ENCODE data around the gene L3MBTL3. TPM values are rescaled to one million over a fixed set of nuclear protein-coding genes. Genes with fewer than 3 reads are reported as not detected.

L3MBTL3 gene
- total RNA-seq, 1 experiment from 2014 or later, result 4.7 TPM

GRCh38 chr6:130075879-130076460 lies 57.6 kb downstream of the L3MBTL3 start:
- no peaks in the 10 kb centered on the region for H3K9me3 ChIP-seq (ENCODE audit: control insufficient read depth, low read depth, low read length)
- H3K9ac ChIP-seq (ENCODE audit: extremely low read depth, insufficient read length, low read length), result no peak overlapping the region
- no peaks in the 10 kb centered on the region for H3K27me3 ChIP-seq (ENCODE audit: insufficient read depth, low read length)
- H2BK120ac ChIP-seq (ENCODE audit: low read depth, low read length, poor library complexity, severe bottlenecking), result no peak overlapping the region
- WGBS (ENCODE audit: extremely low coverage, insufficient read length, low lambda C conversion rate), result no CpG with 5 or more reads among the region's 3 CpGs
- H4K20me1 ChIP-seq (ENCODE audit: control insufficient read depth, insufficient read depth, insufficient read length), result no peaks in the 10 kb centered on the region
- Mint-ChIP-seq H3K27me3 (ENCODE audit: low read depth) (no peaks in the 10 kb centered on the region), H3K4me3 (no peak overlapping the region), H3K4me1 (peaks cover 11 to 22% of the 10 kb centered on the region in 2 experiments), H3K9me3 (no peaks in the 10 kb centered on the region), H3K27ac (peak overlapping the region in 1 of 3 experiments; percentile 13; a peak in 3 of 7 replicates), H3K36me3 (ENCODE audit: insufficient read depth in 1 of 3, low read depth in 3 of 3) (no peaks in the 10 kb centered on the region; a peak in 2 of 7 replicates)
- no peak overlapping the region for H2AFZ ChIP-seq (ENCODE audit: low read length)
- H3K4me1 ChIP-seq (ENCODE audit: insufficient read depth, low read length), result no peaks in the 10 kb centered on the region
- no peak overlapping the region for H3K23ac ChIP-seq (ENCODE audit: insufficient read length, low read depth, low read length)
- no peak overlapping the region for H4K91ac ChIP-seq (ENCODE audit: insufficient read length, low read depth, low read length)
- no peak overlapping the region for H2BK15ac ChIP-seq (ENCODE audit: low read depth, low read length)
- no peak overlapping the region for H3T11ph ChIP-seq (ENCODE audit: low read length)
- no peaks in the 10 kb centered on the region for H3K79me2 ChIP-seq (ENCODE audit: insufficient read depth, low read length)
- no peak overlapping the region for H3K18ac ChIP-seq (ENCODE audit: insufficient read length, low read depth, low read length)
- DNase-seq, result no peak
- H2BK20ac ChIP-seq (ENCODE audit: low read depth, low read length, poor library complexity, severe bottlenecking), result no peak overlapping the region
- H2BK12ac ChIP-seq (ENCODE audit: insufficient read length, low read depth, low read length), result no peak overlapping the region
- TF ChIP-seq, protein P1, sequence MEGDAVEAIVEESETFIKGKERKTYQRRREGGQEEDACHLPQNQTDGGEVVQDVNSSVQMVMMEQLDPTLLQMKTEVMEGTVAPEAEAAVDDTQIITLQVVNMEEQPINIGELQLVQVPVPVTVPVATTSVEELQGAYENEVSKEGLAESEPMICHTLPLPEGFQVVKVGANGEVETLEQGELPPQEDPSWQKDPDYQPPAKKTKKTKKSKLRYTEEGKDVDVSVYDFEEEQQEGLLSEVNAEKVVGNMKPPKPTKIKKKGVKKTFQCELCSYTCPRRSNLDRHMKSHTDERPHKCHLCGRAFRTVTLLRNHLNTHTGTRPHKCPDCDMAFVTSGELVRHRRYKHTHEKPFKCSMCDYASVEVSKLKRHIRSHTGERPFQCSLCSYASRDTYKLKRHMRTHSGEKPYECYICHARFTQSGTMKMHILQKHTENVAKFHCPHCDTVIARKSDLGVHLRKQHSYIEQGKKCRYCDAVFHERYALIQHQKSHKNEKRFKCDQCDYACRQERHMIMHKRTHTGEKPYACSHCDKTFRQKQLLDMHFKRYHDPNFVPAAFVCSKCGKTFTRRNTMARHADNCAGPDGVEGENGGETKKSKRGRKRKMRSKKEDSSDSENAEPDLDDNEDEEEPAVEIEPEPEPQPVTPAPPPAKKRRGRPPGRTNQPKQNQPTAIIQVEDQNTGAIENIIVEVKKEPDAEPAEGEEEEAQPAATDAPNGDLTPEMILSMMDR (conservative IDR thresholded peaks at IDR 0.05), result no peak
- H4K5ac ChIP-seq (ENCODE audit: insufficient read length, low read depth, low read length), result no peak overlapping the region
- H2AK5ac ChIP-seq (ENCODE audit: insufficient read length, low read length), result no peak overlapping the region
- H3K4ac ChIP-seq (ENCODE audit: low read depth, low read length), result no peak overlapping the region
- no peak overlapping the region for H3K14ac ChIP-seq (ENCODE audit: insufficient read depth, low read length)
- H3K56ac ChIP-seq (ENCODE audit: insufficient read length, low read depth, low read length), result no peak overlapping the region
- H3K4me2 ChIP-seq (ENCODE audit: insufficient read depth, insufficient read length, low read length), result no peak overlapping the region
- H2BK5ac ChIP-seq (ENCODE audit: insufficient read length, low read length), result no peak overlapping the region
- no peaks in the 10 kb centered on the region for H3K23me2 ChIP-seq (ENCODE audit: insufficient read length, low read depth, low read length, poor library complexity, severe bottlenecking)
- no peak overlapping the region for H4K8ac ChIP-seq (replicated peaks; ENCODE audit: insufficient read length, low read depth, low read length)
- no peaks in the 10 kb centered on the region for H3K79me1 ChIP-seq (ENCODE audit: insufficient read depth, low read depth, low read length, poor library complexity, severe bottlenecking)
- no peak overlapping the region for H3K27ac ChIP-seq (ENCODE audit: insufficient read length, low read depth, low read length)
